Right renal pelvis (tissue), 4 donors: ENCODE data around the gene SCN5A. TPM values are rescaled to one million over a fixed set of nuclear protein-coding genes. Genes with fewer than 3 reads are reported as not detected.

Source experiments
- DNase-seq, 4 donors: peaks; one replicate each; pipeline ENCODE4 v3.0.0-alpha.2; 2013; ENCODE audit warnings: low read depth in 4 of 4, low spot score in 3 of 4, missing footprints in 1 of 4
- polyA plus RNA-seq, 4 donors: library from polyadenylated mRNA; unstranded; fragments of 120-200 nt; gene quantifications; one replicate each; pipeline ENCODE4 v1.2.1, GENCODE V29; 2013; ENCODE audit not compliant: insufficient read length in 4 of 4

SCN5A gene
- 1 to 10 TPM in 2 of 4 donors, under 1 TPM in 2; 0.89 to 1.2 (median 1.1) TPM for polyA plus RNA-seq

GRCh38 chr3:38649500-38650247 is at the start of gene SCN5A:
SCN5A (minus strand) TSS chr3:38649687; CDS start chr3:38633307, 16,380 bp downstream.
- DNase-seq, result peak in 2 of 4 donors; percentile 25 to 43

- no peak for DNase-seq
Observed at GRCh38 chr3:38698760-38699159, 49.3 kb upstream of the SCN5A start.

- no peak for DNase-seq
Observed at GRCh38 chr3:38698061-38698460, 48.6 kb upstream of the SCN5A start.

GRCh38 chr3:38696034-38696433 is 46.5 kb upstream of the SCN5A start:
- no peak for DNase-seq

DNA sequence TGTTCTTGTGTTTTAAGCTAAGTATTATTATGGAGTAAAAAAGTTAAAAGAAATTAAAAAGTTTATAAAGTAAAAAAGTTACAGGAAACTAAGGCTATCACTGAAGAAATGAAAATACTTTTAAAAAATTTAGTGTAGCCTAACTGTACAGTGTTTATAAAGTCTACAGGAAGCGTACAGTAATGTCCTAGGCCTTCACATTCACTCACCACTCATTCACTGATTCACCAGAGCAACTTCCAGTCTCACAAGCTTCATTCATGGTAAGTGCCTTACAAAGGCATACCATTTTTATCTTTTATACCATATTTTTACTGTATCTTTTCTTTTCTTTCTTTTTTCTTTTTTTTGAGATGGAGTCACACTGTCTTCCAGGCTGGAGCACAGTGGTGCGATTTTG is 40.7 kb upstream of the SCN5A start:
- no peak for DNase-seq

GRCh38 chr3:38689774-38690173 is 40.3 kb upstream of the SCN5A start:
- no peak for DNase-seq

GRCh38 chr3:38689346-38689745 is 39.9 kb upstream of the SCN5A start:
- DNase-seq, result no peak

GRCh38 chr3:38687321-38687720 is 37.8 kb upstream of the SCN5A start:
- DNase-seq, result no peak

DNA sequence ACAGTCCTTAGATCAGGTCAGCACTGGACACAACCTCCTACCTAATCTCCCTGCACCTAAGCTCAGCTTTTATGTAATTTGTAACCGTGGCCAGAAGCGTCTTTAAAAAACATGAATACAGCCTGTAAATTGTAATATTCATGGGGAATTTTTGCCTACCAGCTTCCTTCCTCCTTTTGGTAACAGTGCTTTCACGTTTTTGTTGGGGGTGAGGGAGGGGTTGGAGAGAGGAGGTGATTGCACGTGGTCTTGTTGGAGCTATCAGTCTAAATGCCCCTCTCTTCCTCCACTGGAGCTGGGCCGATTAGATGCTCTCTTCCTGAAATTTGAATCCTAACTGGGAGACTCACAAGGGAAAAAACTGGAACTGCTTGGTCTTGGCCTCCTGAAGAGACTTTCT is 35.1 kb upstream of the SCN5A start:
- no peak for DNase-seq

- DNase-seq, result no peak
Observed at GRCh38 chr3:38669668-38670067, 20.2 kb upstream of the SCN5A start.

- no peak for DNase-seq
Observed at GRCh38 chr3:38662544-38662943, 13.1 kb upstream of the SCN5A start.

DNA sequence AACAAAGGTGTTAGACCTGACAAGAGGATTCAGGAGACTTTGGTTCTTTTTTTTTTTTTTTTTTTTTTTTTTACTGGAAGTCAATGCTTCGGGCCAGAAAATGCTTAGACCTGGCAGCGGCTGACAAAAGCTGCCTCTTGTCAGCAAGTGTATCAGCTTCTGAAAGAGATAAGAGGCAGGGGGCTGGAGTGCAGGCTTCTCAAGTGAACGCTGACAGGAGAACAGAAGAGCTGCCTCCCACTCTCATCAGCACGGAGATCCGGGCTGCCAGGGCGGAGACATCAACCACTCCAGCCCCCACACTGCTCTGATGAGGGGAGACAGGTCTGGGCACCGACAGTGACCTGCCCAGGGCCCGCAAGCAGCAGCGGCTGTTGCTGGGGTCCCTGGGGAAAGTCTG is 9.4 kb upstream of the SCN5A start:
- no peak for DNase-seq

- DNase-seq, result no peak
Observed at GRCh38 chr3:38657369-38657768, 7.9 kb upstream of the SCN5A start.

GRCh38 chr3:38655708-38656300 is 6.3 kb upstream of the SCN5A start:
- peak in 2 of 4 donors; percentile 32 to 58 for DNase-seq

- no peak for DNase-seq
Observed at GRCh38 chr3:38653685-38654537, 4.4 kb upstream of the SCN5A start.

- no peak for DNase-seq
Observed at GRCh38 chr3:38652934-38653333, 3.4 kb upstream of the SCN5A start.

DNA sequence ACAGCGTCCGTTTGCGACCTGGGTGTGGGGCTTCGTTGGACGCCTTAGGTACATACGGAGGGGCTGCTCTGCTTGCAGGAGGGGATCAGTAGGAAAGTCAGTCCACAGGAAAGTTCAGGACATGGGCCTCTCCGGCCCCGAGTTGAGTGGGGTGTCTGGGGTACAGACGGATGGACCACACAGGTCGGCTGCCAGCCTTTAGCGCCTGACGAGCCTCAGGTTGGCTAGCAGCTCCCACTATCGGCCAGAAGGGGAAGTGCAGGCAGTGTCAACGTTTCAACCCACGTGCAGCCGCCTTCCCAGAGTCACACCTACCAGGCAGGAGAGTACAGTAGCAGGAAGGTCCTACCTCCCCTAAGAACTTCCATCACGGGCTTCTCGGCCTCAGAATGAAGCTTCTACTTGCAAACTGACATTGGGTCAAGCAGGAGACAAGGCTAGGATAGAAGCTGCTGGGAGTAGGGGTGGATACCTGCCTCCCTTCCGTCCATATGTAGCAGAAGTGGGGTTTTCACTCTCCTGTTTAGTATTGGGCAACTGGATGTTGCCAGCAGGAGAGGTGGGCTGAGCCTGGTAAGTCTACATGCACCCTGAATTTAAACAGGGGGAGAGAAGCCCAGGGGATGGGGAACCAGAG is 1.8 kb upstream of the SCN5A start:
- peak in 2 of 4 donors; percentile 49 to 56 for DNase-seq

GRCh38 chr3:38650248-38650951 is 913 bp upstream of the SCN5A start:
- DNase-seq, result no peak

- DNase-seq, result no peak
Observed at GRCh38 chr3:38648659-38649499, 608 bp downstream of the SCN5A start.
